Measurements from ENCODE around the gene WDR59. TPM values are rescaled to one million over a fixed set of nuclear protein-coding genes. Genes with fewer than 3 reads are reported as not detected.

The WDR59 gene
- total and polyA plus RNA-seq, 9 of the 15 experiments (the other 6 are each of a cell fraction or from before 2014, with no cell fraction given): 12.7 to 126 (median 34.7) TPM

DNA sequence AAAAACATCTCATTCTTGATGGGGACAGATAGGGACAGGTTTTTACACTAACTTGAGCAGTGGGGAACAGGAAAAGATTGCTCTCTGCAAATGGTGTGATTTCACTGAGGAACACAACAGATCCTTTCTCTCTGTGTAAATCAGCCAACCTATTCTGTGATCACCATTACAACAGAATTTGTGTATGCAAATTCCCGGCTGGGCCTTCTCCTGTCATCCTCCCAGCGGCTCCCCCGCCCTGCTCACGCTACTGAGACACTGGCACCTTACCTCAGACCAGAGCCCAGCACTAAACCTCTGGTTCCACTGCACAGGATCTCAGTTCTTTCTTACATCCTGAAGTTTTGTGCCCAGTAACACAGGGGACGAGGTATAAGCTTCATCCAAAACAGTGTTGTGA lies 113.3 kb downstream of the WDR59 start:
- FAIRE-seq: no peak
- no peaks in the 10 kb centered on the region for H3K9me1 ChIP-seq (ENCODE audit: control insufficient read depth, insufficient read depth, low read length)
- intact Hi-C loops (cut with micrococcal nuclease): no loop called here

More for the DNA sequence above, 113.3 kb downstream of the WDR59 start:
- Histone ChIP-seq H3K9ac (ENCODE audit: insufficient read depth in 1 of 2, low read depth in 2 of 2, low read length in 2 of 2) (no peak overlapping the region), H3K27me3 (ENCODE audit: control insufficient read depth in 2 of 2, insufficient read depth in 2 of 2, low read length in 2 of 2) (no peaks in the 10 kb centered on the region), H4K20me1 (replicated peaks; ENCODE audit: control insufficient read depth, insufficient read depth, low read length) (no peaks in the 10 kb centered on the region), H3K4me3 (no peak overlapping the region), H3K4me2 (ENCODE audit: insufficient read depth, low read length) (no peak overlapping the region), H3K4me1 (replicated peaks in 1 of 2; ENCODE audit: control insufficient read depth in 2 of 2, insufficient read depth in 2 of 2, low read length in 2 of 2) (0 out of 5 replicates have a peak, but pooled peaks cover 0 to 4% of the 10 kb centered on the region in 2 experiments), H3K9me3 (replicated peaks; ENCODE audit: control insufficient read depth, insufficient read depth, low read depth, low read length) (no peaks in the 10 kb centered on the region), H2AFZ (ENCODE audit: low read depth, low read length) (no peak overlapping the region), H3K36me3 (ENCODE audit: control insufficient read depth, insufficient read depth, low read length) (peaks cover 29% of the 10 kb centered on the region; the same call in 2 of the 3 replicates), H3K79me2 (ENCODE audit: control insufficient read depth, insufficient read depth, low read length) (no peaks in the 10 kb centered on the region), H3K27ac (ENCODE audit: extremely low read depth, low read depth, low read length) (no peak overlapping the region)
- POLR2A ChIA-PET: interaction anchor here (0.6 kb wide), 1 partner anchor 24 kb away, joined by 3 read pairs; no protein-coding TSS in a partner anchor
- no peak for ATAC-seq
- CTCF ChIA-PET (ENCODE audit: low intra/inter-chr PET ratio): no interaction called here
- DNase-seq (ENCODE audit: extremely low read depth in 1 of 4, low spot score in 3 of 4): no peak
- 80% methylated on average over 5 of the region's 5 CpGs for WGBS (ENCODE audit: insufficient coverage, low coverage, missing lambda C conversion rate)
- no peak for TF ChIP-seq RBBP5 (IDR thresholded peaks at IDR 0.05; ENCODE audit: borderline replicate concordance, insufficient read depth, low read length, poor library complexity, severe bottlenecking)
- TF ChIP-seq, protein P1, sequence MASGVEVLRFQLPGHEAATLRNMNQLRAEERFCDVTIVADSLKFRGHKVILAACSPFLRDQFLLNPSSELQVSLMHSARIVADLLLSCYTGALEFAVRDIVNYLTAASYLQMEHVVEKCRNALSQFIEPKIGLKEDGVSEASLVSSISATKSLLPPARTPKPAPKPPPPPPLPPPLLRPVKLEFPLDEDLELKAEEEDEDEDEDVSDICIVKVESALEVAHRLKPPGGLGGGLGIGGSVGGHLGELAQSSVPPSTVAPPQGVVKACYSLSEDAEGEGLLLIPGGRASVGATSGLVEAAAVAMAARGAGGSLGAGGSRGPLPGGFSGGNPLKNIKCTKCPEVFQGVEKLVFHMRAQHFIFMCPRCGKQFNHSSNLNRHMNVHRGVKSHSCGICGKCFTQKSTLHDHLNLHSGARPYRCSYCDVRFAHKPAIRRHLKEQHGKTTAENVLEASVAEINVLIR (CRISPR knock-in tag; IDR thresholded peaks at IDR 0.05): no peak
- no peak for TF ChIP-seq PURB (CRISPR knock-in tag; IDR thresholded peaks at IDR 0.05; ENCODE audit: low read depth)
- TF ChIP-seq TCF7L2 (IDR thresholded peaks at IDR 0.05; ENCODE audit: low read depth, low read length): no peak
- TF ChIP-seq ZC3H8 (IDR thresholded peaks at IDR 0.05): no peak
- TF ChIP-seq ZNF347 (CRISPR knock-in tag; IDR thresholded peaks at IDR 0.05; ENCODE audit: low read depth): no peak
- no peak for TF ChIP-seq ZNF551 (CRISPR knock-in tag; IDR thresholded peaks at IDR 0.05)
- TF ChIP-seq, protein P2, sequence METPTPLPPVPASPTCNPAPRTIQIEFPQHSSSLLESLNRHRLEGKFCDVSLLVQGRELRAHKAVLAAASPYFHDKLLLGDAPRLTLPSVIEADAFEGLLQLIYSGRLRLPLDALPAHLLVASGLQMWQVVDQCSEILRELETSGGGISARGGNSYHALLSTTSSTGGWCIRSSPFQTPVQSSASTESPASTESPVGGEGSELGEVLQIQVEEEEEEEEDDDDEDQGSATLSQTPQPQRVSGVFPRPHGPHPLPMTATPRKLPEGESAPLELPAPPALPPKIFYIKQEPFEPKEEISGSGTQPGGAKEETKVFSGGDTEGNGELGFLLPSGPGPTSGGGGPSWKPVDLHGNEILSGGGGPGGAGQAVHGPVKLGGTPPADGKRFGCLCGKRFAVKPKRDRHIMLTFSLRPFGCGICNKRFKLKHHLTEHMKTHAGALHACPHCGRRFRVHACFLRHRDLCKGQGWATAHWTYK (CRISPR knock-in tag; IDR thresholded peaks at IDR 0.05): no peak
- no peak for TF ChIP-seq RFX1 (IDR thresholded peaks at IDR 0.05)
- no peak for TF ChIP-seq CTBP1 (IDR thresholded peaks at IDR 0.05; ENCODE audit: borderline replicate concordance)
- TF ChIP-seq, protein P3, sequence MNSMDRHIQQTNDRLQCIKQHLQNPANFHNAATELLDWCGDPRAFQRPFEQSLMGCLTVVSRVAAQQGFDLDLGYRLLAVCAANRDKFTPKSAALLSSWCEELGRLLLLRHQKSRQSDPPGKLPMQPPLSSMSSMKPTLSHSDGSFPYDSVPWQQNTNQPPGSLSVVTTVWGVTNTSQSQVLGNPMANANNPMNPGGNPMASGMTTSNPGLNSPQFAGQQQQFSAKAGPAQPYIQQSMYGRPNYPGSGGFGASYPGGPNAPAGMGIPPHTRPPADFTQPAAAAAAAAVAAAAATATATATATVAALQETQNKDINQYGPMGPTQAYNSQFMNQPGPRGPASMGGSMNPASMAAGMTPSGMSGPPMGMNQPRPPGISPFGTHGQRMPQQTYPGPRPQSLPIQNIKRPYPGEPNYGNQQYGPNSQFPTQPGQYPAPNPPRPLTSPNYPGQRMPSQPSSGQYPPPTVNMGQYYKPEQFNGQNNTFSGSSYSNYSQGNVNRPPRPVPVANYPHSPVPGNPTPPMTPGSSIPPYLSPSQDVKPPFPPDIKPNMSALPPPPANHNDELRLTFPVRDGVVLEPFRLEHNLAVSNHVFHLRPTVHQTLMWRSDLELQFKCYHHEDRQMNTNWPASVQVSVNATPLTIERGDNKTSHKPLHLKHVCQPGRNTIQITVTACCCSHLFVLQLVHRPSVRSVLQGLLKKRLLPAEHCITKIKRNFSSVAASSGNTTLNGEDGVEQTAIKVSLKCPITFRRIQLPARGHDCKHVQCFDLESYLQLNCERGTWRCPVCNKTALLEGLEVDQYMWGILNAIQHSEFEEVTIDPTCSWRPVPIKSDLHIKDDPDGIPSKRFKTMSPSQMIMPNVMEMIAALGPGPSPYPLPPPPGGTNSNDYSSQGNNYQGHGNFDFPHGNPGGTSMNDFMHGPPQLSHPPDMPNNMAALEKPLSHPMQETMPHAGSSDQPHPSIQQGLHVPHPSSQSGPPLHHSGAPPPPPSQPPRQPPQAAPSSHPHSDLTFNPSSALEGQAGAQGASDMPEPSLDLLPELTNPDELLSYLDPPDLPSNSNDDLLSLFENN (IDR thresholded peaks at IDR 0.05; ENCODE audit: low read depth in 2 of 2, low read length in 2 of 2): no peak
- TF ChIP-seq ZNF431 (CRISPR knock-in tag; IDR thresholded peaks at IDR 0.05): no peak
- TF ChIP-seq, protein P4, sequence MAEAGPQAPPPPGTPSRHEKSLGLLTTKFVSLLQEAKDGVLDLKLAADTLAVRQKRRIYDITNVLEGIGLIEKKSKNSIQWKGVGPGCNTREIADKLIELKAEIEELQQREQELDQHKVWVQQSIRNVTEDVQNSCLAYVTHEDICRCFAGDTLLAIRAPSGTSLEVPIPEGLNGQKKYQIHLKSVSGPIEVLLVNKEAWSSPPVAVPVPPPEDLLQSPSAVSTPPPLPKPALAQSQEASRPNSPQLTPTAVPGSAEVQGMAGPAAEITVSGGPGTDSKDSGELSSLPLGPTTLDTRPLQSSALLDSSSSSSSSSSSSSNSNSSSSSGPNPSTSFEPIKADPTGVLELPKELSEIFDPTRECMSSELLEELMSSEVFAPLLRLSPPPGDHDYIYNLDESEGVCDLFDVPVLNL (CRISPR knock-in tag; IDR thresholded peaks at IDR 0.05; ENCODE audit: low read depth): no peak
- in situ Hi-C loops (cut with MboI): no loop called here
- no TSS peak for BruUV-seq (replicated peaks)
